Fibroblast of skin of right biceps (primary cell): ENCODE data around the gene VSIG10L.
A peak's percentile ranks its signal among the peaks of the same experiment; 100 is the strongest.

ENCODE experiments used
- DNase-seq: peaks from one replicate; pipeline ENCODE4 v3.0.0-alpha.2; 2013

VSIG10L gene

DNA sequence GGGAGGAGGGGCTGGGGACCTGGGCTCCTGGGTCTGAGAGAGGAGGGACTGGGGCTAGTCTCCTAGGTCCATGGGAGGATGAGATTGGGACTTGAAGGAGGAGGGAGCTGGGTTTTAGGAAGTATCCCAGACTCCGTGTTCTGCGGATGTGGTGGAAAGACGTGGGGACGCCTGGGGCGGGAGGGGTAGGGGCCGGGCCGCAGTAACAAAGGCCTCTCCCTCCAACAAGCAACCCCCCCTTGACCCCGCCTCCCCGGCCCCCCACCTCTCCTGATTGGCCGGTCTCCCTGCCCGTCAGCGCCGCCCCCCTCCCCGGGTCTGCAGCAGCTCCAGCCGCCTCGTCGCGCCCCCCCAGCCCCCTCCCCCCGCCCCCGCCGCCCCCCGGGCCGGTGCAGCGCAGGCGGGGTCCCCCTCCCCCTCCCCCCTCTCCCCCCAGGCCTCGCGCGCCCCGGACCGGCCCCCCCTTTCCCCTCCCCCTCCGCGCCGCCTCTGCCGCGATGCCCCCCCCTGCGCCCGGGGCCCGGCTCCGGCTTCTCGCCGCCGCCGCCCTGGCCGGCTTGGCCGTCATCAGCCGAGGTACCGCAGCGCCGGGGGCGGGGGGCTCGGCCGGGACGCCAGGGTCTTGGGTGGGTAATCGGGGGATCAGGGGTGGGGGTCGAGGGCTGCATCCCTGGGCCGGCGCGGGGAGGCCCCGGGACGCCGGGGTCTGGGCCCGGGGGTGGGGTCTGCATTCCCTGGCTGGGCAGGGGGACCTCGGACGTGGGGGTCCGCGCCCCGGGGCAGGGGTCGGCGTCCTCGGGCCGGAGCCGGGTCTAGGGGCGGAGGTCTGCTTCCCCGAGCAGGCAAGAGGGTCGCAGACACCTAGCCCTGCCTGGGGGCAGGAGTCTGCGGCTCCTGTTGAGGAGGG is 30.3 kb downstream of the VSIG10L start, which contains the start of gene IGLON5:
Gene IGLON5 (plus strand): TSS at position 294 of the 907 bp plus-strand sequence. CDS start 204 bp downstream, at position 498.
- peak; percentile 8 for DNase-seq

- DNase-seq, result no peak
Measured at GRCh38 chr19:51305479-51305878, 36.5 kb downstream of the VSIG10L start.

DNA sequence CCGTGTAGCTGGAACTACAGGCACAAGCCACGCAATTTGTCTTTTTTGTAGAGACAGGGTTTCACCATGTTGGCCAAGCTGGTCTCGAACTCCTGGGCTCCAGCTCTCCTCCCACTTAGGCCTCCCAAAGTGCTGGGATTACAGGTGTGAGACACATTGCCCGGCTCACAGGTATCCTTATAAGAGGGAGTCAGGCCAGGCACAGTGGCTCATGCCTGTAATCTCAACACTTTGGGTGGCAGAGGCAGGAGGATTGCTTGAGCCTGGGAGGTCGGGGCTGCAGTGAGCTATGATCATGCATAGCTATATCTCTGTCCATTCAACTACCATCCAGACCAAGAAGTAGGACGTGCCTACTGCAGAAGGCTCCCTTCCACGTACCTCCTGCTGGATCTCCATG is 40.7 kb downstream of the VSIG10L start:
- no peak for DNase-seq

GRCh38 chr19:51297406-51297805 is 44.5 kb downstream of the VSIG10L start:
- no peak for DNase-seq

GRCh38 chr19:51296336-51297093 is 45.4 kb downstream of the VSIG10L start:
- no peak for DNase-seq

DNA sequence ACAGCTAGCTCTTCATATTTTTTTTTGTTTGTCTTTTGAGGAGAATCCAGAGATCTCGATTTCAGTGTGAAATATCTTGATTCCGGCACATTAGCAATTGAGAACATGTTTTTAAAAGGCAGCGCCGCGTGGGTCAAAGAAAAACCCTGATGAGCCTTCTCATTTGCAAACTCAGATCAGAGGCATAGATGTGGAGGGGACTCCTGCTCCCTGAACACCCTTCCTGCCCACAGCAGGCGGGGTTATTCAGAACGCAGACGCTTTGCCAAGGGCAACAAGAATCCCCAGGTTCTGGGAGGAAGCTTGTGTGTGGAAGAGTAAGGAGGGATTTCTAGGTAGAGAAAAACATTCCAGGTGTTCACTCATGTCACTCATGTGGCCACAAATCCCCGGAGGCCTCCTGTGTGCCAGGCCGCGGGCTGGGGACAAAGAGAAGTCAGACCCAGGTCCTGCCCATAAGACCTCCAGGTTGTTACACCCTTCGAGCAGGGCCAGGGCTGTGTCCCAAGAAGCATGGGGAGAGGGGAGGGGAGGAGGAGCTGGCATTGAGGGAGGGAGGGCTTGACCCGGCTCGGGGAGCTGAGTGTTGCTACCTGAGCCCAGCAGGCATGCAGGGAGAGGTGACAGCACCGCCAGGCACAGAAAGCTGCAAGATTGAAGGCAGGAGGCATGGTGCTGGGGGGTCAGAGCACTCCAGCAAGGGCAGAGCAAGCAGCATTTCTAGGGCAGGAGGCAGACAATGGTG is 46.4 kb downstream of the VSIG10L start:
- DNase-seq, result no peak

GRCh38 chr19:51294977-51295375 is 47.0 kb downstream of the VSIG10L start:
- DNase-seq, result no peak

- no peak for DNase-seq
Measured at GRCh38 chr19:51294211-51294976, 47.5 kb downstream of the VSIG10L start.

DNA sequence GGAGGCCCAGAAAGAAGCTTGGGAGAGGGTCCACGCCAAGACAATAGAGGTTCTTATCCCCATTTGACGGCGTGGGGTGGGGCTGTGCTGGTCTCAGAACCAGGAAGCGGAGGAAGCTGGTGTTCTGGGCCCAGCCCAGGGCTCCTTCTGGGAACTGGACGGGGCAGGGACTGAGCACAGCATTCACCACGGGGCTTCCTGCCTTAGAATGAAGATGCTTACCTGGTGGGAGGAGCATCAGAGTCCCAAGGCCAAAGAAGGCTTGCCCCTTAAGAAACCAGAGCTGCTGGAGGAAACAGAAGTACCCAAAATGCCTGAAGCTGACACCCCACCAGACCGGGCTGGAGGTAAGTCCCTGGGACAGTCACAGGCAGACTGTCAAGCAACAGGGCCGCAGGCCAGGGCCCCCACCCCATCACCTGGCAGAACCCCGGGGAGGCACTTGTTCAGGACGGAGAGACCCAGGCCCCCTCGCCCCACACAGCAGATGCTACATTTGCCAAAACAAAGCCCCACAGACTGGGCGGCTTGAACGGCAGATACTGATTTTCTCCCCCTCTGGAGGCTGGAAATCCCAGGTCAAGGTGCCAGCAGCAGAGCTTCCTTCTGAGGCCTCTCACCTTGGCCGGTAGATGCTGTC is 48.2 kb downstream of the VSIG10L start:
- no peak for DNase-seq

DNA sequence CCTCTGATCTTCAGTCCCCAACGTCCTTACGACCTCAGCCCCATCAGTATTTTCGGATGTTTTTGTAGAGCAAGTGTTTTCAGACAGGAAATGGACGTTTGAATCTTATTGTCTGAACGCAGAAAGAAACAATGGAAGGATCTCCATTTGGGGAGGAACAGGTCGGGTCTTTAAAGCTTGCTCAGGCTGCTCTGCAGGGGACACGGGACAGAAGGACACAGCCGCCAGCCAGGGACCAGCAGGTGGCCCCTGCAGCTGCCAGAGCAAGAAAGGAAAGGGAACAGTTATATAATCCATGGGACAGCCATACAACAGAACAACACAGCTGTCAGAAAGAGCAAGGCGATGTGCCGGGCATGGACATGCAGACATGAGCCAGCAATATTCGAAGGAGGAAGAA is 49.0 kb downstream of the VSIG10L start:
- no peak for DNase-seq

- no peak for DNase-seq
Measured at GRCh38 chr19:51289635-51290034, 52.3 kb downstream of the VSIG10L start.

DNA sequence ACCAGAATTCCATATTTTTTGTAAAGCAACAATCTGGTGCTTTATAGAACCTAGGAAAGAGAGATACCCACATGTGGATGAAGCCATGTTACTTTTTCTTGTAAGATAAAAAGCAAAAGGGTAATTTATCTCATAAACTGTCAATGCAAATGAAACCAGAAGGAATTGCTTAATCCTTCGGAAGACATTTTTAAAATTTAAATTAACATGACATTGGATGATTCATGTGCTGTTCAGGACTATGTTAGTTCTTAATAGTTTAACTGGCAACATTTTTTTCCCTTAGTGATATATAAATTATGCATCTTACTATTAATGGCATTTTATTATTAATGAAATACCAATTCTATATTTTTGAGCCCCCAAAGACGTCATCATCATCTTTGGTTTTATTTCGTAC is 56.3 kb downstream of the VSIG10L start:
- DNase-seq, result no peak

DNA sequence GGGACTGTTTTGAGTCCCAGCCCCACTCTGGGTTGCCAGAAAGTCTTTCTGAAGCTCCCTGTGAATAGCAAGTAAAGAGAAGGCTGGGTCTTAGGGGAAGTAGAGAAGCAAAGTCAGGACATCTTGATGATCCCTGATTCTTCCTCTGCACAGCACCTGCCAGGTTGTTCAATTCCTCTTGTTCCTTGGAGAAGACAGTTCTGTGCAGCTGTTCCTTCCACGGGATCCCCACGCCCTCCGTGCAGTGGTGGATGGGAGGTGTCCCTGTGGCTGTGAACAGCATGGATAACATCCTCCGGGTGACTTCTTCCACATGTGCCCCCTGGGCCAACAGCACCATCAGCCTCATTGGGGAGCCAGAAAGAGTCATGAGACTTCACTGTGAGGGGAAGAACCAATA is 59.6 kb downstream of the VSIG10L start:
- no peak for DNase-seq
